HepG2 (cell line): ENCODE results near the gene GATA3. TPM values are rescaled to one million over a fixed set of nuclear protein-coding genes. Genes with fewer than 3 reads are reported as not detected.

Experiments
- ATAC-seq: fragments of 200-7000 bp; cut with Tn5 transposase; 3 replicates; pipeline ENCODE4 v1.9.1; 2020; ENCODE audit warnings: mild to moderate bottlenecking, moderate library complexity
- BruUV-seq: library from RNA; stranded (reverse); fragments of 400-500 nt; replicated peaks from 2 replicates; lab custom pipeline; 2021; lab: Mats Ljungman, UMichigan
- CTCF ChIA-PET: fragments of 300-600 bp; formaldehyde crosslinking; extraction: SDS; loops from one replicate; lab custom pipeline; 2021; ENCODE audit warnings: low total read pairs, inconsistent platforms, low intra/inter-chr PET ratio; lab: Yijun Ruan, JAX
- POLR2A ChIA-PET: fragments of 350-600 bp; sonication (Branson Sonifier 250); formaldehyde crosslinking; loops from one replicate; lab custom pipeline; 2020; ENCODE audit warnings: antibody characterized with exemption, inconsistent platforms; lab: Yijun Ruan, JAX
- DNase-seq: peaks from one replicate; pipeline ENCODE4 v3.0.0-alpha.2; 2015; ENCODE audit warnings: low spot score
- FAIRE-seq: peaks from 3 replicates; lab custom pipeline; 2011; peaks lifted over from hg19 to GRCh38; lab: Jason Lieb, UNC
- H2AFZ ChIP-seq: one replicate; pipeline ENCODE4 v1.6.1; 2011; ENCODE audit warnings: low read length, inconsistent platforms
- H3K27ac ChIP-seq: fragments of 300-600 bp; 3 replicates; pipeline ENCODE4 v1.8.0; 2011; ENCODE audit warnings: mixed run types, mild to moderate bottlenecking, mixed read lengths, low read length, inconsistent platforms; ENCODE audit not compliant: insufficient read depth; ENCODE audit errors: extremely low read length
- H3K27me3 ChIP-seq, 2 experiments: fragments of 200-600 bp in 1 of 2; 2 replicates in 1 of 2; 3 replicates in 1 of 2; pipeline versions ENCODE4 v1.6.0 to v1.8.0; 2011; ENCODE audit warnings: low read length in 2 of 2, mild to moderate bottlenecking in 2 of 2, moderate library complexity in 2 of 2, inconsistent platforms in 1 of 2; ENCODE audit not compliant: insufficient read depth in 2 of 2, control insufficient read depth in 1 of 2
- H3K36me3 ChIP-seq, 2 experiments: fragments of 200-600 bp in 1 of 2; replicated peaks in 1 of 2; 2 replicates in 1 of 2; 3 replicates in 1 of 2; pipeline versions ENCODE4 v1.5.1 to v1.8.0; 2011; ENCODE audit warnings: low read length in 2 of 2, inconsistent platforms in 1 of 2; ENCODE audit not compliant: insufficient read depth in 2 of 2, control insufficient read depth in 1 of 2
- H3K4me1 ChIP-seq: 2 replicates; pipeline ENCODE4 v1.5.1; 2012; ENCODE audit warnings: low read length, inconsistent platforms; ENCODE audit not compliant: insufficient read depth
- H3K4me2 ChIP-seq: 2 replicates; pipeline ENCODE4 v1.6.0; 2011; ENCODE audit warnings: low read depth, low read length, inconsistent platforms
- H3K4me3 ChIP-seq, 3 experiments: fragments of 200-600 bp in 1 of 3; sonication (generic), shearing (Covaris generic) in 1 of 3; replicated peaks in 1 of 3; 2 replicates each; pipeline ENCODE4 v1.5.1; 2011 to 2016; ENCODE audit warnings: low read length in 3 of 3, inconsistent platforms in 2 of 3, low read depth in 2 of 3, mild to moderate bottlenecking in 2 of 3, control low read depth in 1 of 3, mixed read lengths in 1 of 3; ENCODE audit not compliant: insufficient read depth in 1 of 3
- H3K79me2 ChIP-seq: one replicate; pipeline ENCODE4 v1.6.1; 2011; ENCODE audit warnings: low read length, inconsistent platforms; ENCODE audit not compliant: insufficient read depth
- H3K9ac ChIP-seq: 2 replicates; pipeline ENCODE4 v1.6.0; 2011; ENCODE audit warnings: mild to moderate bottlenecking, low read depth, low read length, inconsistent platforms; ENCODE audit not compliant: insufficient read depth
- H3K9me3 ChIP-seq: 2 replicates; pipeline ENCODE4 v1.5.1; 2012; ENCODE audit warnings: mild to moderate bottlenecking, low read length
- H4K20me1 ChIP-seq: 2 replicates; pipeline ENCODE4 v1.6.0; 2011; ENCODE audit warnings: inconsistent platforms, mild to moderate bottlenecking, low read length, moderate library complexity; ENCODE audit not compliant: insufficient read depth
- EZH2 ChIP-seq: conservative IDR thresholded peaks from 2 replicates; pipeline ENCODE4 v1.6.1; 2012; ENCODE audit warnings: mild to moderate bottlenecking, low read depth, low read length, moderate library complexity
- MTA1 ChIP-seq: sonication (generic); formaldehyde crosslinking; IDR thresholded peaks from 2 replicates; pipeline ENCODE4 v1.4.0; 2020; ENCODE audit warnings: missing genetic modification reagents, mild to moderate bottlenecking, borderline replicate concordance
- SMARCE1 ChIP-seq: fragments of 450-650 bp; IDR thresholded peaks from 2 replicates; pipeline ENCODE4 v1.6.1; 2017; ENCODE audit warnings: borderline replicate concordance
- THAP11 ChIP-seq: IDR thresholded peaks from 2 replicates; pipeline ENCODE4 v1.6.1; 2016; ENCODE audit warnings: missing biosample characterization, missing genetic modification reagents
- TMF1 ChIP-seq: sonication (generic); formaldehyde crosslinking; IDR thresholded peaks from 2 replicates; pipeline ENCODE4 v1.8.1; 2022; ENCODE audit warnings: low read depth, missing genetic modification reagents
- XBP1 ChIP-seq: sonication (generic); formaldehyde crosslinking; IDR thresholded peaks from 2 replicates; pipeline ENCODE4 v1.5.0; 2020; ENCODE audit warnings: missing genetic modification reagents
- ZC3H13 ChIP-seq: sonication (generic); formaldehyde crosslinking; IDR thresholded peaks from 2 replicates; pipeline ENCODE4 v1.8.1; 2023; ENCODE audit warnings: mild to moderate bottlenecking, missing genetic modification reagents, moderate library complexity
- ZNF121 ChIP-seq: sonication (generic); formaldehyde crosslinking; IDR thresholded peaks from 2 replicates; pipeline ENCODE4 v1.5.0; 2020; ENCODE audit warnings: mild to moderate bottlenecking, missing genetic modification reagents
- ZNF3 ChIP-seq: IDR thresholded peaks from 2 replicates; pipeline ENCODE4 v1.7.0; 2017; ENCODE audit warnings: inconsistent platforms
- ZNF549 ChIP-seq: sonication (generic); formaldehyde crosslinking; IDR thresholded peaks from 2 replicates; pipeline ENCODE4 v1.5.0; 2020; ENCODE audit warnings: missing genetic modification reagents
- ZNF644 ChIP-seq: IDR thresholded peaks from 2 replicates; pipeline ENCODE4 v1.6.1; 2016; ENCODE audit warnings: low read depth
- WGBS: methylation state at CpG from one replicate; pipeline ENCODE4 v1.1.6; 2017; ENCODE audit warnings: low lambda C conversion rate; 5-methylcytosine and 5-hydroxymethylcytosine counted together
- in situ Hi-C: cut with HindIII; loops from 2 replicates; pipeline ENCODE4 v1.10.0; 2017; ENCODE audit warnings: low pct_unique_long_range_greater_than_20kb; ENCODE audit not compliant: extremely low pct_ligation_motif_present
- intact Hi-C: fragments of 100-400 bp; cut with micrococcal nuclease; formaldehyde crosslinking; loops from one replicate; pipeline ENCODE4 v1.10.0; 2022; ENCODE audit not compliant: unreplicated experiment
- polyA plus RNA-seq, 8 experiments: library from polyadenylated mRNA; depleted of rRNA in 3 of 8; stranded (reverse) in 7 of 8; unstranded in 1 of 8; fragments of >200 nt; fragmentation: Illumina TruSeq in 4 of 8; extraction: Trizol in 4 of 8; gene quantifications; 2 replicates each; pipeline versions ENCODE4 v1.2.1 to v1.2.3, GENCODE V29; 2011 to 2016; ENCODE audit warnings: low read depth in 4 of 8, missing spikeins in 1 of 8, mixed read lengths in 1 of 8; ENCODE audit not compliant: insufficient read depth in 1 of 8
- total RNA-seq, 5 experiments: library from RNA; depleted of rRNA; stranded (reverse); fragments of >200 nt; fragmentation: Illumina TruSeq; extraction: Trizol; gene quantifications; 2 replicates each; pipeline ENCODE4 v1.2.3, GENCODE V29; 2016; ENCODE audit warnings: low read depth in 1 of 5

Gene GATA3
- total and polyA plus RNA-seq, 2 of the 13 experiments (the other 11 are each of a cell fraction or from before 2014, with no cell fraction given): not detected

DNA sequence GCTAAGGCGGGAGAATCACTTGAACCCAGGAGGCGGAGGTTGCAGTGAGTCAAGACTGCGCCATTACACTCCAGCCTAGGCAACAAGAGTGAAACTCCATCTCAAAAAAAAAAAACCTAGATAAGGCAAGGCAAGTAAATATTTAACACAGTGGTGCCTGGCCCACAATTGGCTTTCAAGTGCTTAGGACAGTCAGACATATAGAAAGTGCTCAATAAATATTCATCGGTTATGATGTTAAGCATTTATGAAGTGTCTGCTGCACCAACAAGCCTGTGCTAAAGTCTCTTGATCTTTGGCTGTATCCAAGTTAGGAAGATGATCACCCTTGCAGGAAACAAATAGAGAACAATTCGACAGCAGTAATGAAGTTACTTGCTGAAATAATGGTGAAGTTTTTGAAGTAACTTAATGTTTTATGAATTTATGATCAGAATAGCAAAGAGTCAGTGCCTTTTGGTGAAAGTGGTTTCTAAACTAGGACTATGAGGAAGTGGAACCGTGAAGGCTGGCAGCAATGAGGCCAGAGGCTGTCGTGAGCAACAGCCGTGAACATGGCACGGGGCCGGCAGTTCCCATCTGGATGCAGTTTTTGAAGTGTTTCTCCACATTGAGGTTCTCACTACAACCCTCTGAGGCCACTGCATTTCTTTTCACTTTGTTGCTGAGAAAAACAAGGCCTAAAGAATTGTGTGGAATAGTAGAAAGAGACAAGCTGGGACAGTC, 48.1 kb upstream of the GATA3 start:
- intact Hi-C loops (no loop called here), in situ Hi-C loops (no loop called here)
- CTCF ChIA-PET: interaction anchor here (0.6 kb wide), 1 partner anchor 79 kb away, joined by 3 read pairs; no protein-coding TSS in a partner anchor
- BruUV-seq: no TSS peak
- no peak for TF ChIP-seq TMF1
- no peak for TF ChIP-seq THAP11 (CRISPR knock-in tag)
- no peak overlapping the region for H3K9ac ChIP-seq
- ATAC-seq: no peak
- no peak overlapping the region for H3K4me3 ChIP-seq
- 92% methylated on average over 10 of the region's 10 CpGs for WGBS
- H3K27ac ChIP-seq: no peak overlapping the region
- POLR2A ChIA-PET: no interaction called here
- peaks cover 2 to 8% of the 10 kb centered on the region in 2 experiments; a peak in 1 of 5 replicates for H3K36me3 ChIP-seq
- no peaks in the 10 kb centered on the region for H4K20me1 ChIP-seq
- DNase-seq: no peak
- H3K4me1 ChIP-seq: no peaks in the 10 kb centered on the region
- no peak for FAIRE-seq
- H3K79me2 ChIP-seq: no peaks in the 10 kb centered on the region
- no peak overlapping the region for H3K4me2 ChIP-seq
- H2AFZ ChIP-seq: no peak overlapping the region
- no peaks in the 10 kb centered on the region for H3K27me3 ChIP-seq
- H3K9me3 ChIP-seq: peaks cover 9% of the 10 kb centered on the region

DNA sequence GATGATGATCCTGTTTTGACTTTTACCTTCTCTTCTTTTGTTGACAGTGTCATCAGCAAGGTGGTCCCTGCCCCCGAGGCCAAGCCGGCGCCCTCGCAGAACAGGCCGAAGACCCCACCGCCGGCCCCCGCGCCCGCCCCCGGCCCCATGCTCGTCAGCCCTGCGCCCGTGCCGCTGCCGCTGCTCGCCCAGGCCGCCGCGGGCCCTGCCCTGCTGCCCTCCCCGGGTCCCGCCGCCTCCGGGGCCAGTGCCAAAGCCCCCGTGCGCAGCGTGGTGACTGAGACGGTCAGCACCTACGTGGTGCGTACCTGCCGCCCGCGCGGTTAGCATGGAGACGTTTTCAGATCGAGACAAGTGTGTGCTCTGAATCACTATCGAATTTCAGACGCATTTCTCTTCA, 45.5 kb upstream of the GATA3 start:
- intact Hi-C loops: no loop called here
- no peak overlapping the region for H3K4me2 ChIP-seq
- TF ChIP-seq MTA1 (CRISPR knock-in tag) (no peak), SMARCE1 (no peak), ZNF549 (no peak), XBP1 (CRISPR knock-in tag) (no peak), ZNF644 (CRISPR knock-in tag) (no peak), ZNF3 (no peak), ZNF121 (CRISPR knock-in tag) (no peak), ZC3H13 (CRISPR knock-in tag) (no peak), EZH2 (no peak)
- CTCF ChIA-PET: no interaction called here
- H3K27ac ChIP-seq: no peak overlapping the region
- DNase-seq (no peak), FAIRE-seq (no peak), ATAC-seq (no peak)
- no TSS peak for BruUV-seq
- H3K9me3 ChIP-seq: peaks cover 9% of the 10 kb centered on the region
- H3K79me2 ChIP-seq: no peaks in the 10 kb centered on the region
- peaks cover 13% of the 10 kb centered on the region for H3K4me1 ChIP-seq
- in situ Hi-C loops: no loop called here
- no peaks in the 10 kb centered on the region for H3K27me3 ChIP-seq
- no peak overlapping the region for H3K9ac ChIP-seq
- no peak overlapping the region for H3K4me3 ChIP-seq
- H2AFZ ChIP-seq: no peak overlapping the region
- H4K20me1 ChIP-seq: no peaks in the 10 kb centered on the region
- POLR2A ChIA-PET: no interaction called here
- WGBS: 97% methylated on average over 38 of the region's 38 CpGs
- peaks cover 2 to 8% of the 10 kb centered on the region in 2 experiments; a peak in 2 of 5 replicates for H3K36me3 ChIP-seq
